Stimulated activated CD4-positive, alpha-beta T cell treated with anti-CD3 and anti-CD28 coated beads, Interleukin-15, amount 100 ng/mL, for 24 hours (primary cell): ENCODE data around the gene ANO7.

Source experiments
- DNase-seq: peaks from one replicate; pipeline ENCODE4 v3.0.0-alpha.2; 2020

Gene ANO7

DNA sequence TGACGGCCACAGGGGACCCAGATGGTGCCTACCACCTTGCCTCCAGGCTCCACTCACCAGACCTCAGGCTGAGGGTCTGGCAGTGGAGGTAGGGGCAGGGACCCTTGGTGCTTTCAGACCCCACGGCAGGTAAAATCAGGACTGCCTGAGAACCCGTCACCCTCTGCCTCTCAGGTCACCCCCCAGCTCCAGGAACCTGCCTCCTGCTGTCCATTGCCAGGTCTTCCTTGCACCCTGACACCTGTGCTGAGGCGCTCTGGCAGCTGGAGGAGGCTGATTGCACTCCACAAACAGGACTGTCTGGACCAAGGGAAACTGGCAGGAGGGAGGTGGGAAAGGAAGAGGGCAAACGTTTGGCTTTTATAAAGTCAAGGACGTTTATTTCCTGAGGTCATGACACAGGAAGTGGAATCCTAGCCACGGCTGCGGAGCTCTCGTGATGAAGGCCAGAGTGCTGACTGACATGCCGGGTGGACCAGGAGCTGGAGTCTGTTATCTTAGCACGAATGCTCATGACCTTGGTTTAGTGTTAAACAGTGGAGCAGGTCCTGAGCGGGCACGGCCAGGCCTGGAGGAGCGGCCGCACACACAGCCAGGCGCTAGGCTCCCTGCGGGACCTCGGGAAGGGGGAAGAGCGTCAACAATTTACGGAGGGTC is 40.5 kb downstream of the ANO7 start:
- no peak for DNase-seq

DNA sequence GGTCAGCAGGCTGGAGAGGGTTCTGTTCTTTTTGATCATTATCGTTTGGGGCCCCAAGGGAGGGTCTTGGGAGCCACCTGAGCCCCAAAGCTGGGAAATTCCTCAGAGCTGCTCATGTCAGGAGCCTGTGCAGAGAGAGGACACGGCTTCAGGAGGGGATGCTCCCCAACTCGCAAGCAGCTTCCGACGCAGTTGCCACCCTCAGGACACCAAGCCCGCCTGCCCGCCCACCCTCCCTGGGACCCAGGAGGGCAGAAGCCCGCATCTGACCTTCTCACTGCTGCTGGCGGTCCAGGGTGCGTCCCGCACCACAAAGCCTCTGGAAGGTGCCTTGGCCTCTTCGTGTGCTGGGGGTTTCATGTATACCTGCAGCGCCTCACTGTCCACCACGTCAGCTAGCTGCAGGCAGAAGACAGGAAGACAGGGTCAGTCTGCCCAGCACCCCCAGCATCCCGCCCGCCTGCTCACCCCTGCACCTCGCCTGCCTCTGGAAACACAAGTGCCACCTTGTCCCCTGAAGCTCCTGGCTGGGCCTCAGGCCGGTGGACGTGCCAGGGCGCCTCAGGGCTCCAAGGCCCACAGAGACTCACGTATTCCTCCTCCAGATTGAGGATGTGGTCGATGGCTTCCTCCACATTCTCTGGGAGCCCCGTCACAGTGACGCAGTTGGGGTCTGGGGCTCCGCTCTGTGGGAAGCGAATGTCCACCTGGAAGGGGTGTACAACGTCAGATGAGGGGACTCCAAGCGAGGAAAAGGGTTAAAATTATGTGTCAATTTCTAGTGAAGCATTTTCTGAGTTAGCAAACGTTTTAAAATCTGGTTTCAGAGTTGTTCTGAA is 41.3 kb downstream of the ANO7 start:
- DNase-seq = no peak

DNA sequence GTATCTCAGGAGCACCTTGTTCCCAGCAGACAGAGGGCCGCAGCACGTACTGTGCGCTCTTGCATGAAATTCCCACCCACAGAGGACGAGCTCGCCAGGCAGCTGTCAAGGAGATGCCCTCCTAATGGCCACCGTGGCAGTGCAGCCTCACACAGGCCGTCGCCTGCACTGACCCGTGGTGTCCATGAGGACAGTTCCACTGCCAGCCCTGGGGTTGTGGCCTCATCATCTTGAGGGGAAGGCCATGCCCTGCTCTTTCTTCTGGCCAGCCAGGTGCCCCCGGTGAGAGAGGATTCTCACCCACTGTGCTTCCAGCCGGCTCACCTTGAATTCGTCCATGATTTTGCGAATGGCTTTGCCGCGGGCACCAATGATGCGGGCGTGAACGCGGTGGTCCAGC is 42.0 kb downstream of the ANO7 start:
- DNase-seq = no peak

DNA sequence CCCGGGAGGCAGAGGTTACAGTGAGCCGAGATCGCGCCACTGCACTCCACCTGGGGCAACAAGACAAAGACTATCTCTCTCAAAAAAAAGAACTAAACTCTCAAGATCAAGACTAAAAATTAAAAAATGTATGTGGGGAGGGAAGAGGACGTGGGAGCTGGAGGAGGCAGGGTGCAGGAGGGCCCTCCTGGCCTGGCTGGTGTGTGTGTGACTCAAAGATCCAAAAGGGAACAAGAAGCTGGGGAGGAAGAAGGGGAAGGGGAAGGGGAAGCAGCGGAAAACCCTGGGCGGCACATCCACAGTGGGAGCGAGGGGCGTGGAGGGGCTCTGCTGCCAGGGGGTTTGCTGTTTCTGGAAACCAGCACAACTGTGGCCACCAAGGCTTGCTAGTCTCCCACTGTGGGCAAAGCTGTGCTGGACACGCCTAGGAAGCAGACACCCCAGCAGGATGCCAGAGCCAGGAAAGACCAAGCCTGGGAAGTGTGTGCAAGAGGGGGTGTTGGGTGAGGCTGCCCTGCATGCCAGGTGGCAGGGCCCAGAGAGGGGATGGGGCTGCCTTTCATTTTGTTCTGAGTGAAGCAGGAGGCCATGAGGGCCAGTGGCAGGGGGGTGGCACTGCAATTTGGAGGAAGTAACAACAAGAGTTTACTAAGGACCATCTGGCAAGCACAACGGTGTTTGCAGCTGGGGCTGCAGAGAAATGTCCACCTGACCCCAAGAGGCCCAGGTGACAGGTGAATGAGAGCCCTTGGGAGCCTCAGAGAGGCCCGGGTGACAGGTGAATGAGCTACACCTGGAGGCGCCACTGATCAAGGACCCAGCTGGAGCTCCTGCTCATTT is 44.5 kb downstream of the ANO7 start:
- DNase-seq = no peak

DNA sequence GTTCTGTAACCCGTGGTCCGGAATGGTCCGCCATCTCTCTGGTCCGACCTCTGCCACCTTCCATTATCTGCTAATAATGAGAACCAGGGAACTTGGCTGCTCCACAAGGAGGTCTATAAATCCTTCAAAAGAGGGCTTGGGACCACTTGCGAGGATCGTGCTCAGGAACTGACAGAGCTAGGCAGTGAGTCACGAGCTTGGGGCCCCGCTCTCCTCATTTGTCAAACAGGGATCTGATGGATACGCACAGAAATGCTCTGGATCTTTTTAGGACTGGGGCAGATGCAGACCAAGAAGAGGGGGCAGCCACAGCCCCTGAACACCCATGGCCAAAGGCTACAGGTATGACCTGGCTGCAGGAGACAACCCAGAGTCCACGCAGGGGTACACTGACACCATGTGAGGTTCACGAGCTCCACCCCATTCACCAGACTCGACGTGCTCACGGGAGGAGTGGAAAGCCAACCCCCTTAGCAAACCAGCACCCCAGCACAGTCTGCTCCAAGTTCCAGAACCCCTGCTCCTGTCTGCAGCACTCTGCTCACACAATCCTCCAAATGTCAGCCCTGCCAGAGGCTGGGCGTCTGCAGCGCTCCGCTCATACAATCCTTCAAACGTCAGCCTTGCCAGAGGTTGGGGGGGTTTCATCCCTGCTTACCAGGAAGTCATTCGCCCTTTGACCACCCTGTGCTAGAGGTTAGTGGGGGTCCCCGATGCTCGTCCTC is 45.8 kb downstream of the ANO7 start:
- DNase-seq = no peak

DNA sequence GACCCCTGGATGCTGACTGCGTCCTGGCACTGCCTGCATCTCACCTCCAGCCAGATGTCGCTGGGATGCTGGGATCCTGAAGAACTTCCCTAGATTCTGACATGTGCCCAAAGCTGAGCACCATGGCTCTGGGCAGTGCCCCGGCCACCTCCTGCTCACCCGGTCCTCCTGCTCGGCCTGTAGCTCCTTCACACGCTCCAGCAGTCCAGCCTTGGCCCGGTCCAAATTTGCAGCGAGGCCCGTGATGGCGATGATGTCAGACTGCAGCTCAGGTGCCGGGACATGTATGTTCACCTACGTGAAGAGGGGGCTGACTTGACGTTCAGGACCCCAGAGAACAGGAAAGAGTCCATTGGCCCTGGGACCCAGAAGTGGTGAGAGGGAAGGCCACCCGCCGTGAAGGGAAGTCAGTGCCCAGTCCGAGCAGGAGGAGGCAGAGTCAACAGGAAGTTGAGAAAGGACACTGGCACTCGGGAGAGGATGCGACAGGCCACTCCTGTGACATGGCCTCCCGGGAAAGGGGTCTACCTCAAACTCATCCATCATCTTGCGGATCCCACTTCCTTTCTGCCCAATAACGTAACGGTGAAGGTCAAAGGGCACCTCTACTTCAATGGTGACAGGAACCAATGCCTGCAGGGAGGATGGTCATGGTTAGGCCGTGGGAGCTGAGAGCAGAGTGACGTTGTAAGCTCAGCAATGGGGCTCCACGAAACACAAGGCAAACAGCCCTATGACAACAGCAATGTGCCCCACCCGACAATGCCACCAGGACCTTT is 46.7 kb downstream of the ANO7 start:
- no peak for DNase-seq

DNA sequence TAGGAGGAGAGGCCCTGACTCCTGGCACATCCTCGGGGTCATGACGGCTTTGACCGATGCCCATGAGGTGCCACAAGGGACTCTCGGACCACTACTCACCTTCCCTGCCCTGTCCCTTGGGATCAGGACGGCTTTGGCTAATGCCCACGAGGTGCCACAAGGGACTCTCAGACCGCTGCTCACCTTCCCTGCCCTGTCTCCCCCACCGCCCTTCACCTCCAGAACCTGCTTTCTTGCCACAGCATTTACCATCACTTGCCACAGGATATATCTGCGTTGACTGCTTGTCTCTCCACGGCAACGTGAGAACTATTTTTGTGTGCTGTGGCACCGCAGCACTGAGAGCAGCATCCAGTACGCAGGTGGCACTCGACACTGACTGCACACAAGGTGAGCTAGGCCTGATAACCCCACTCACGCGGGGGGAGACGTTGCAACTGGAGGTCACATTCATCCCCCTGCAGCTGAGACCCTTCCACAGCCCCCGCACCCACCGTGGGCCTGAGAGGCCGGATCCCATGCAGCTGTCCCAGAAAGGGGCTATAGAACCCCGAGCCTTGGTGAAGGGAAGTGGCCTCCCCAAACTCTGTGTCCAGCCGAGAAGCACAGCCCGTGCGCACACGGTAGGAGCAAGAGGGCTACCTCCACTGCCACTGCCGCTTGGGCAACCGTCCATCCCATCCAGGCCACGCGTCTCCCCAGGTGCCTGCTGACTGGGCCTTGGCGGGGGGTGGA is 47.5 kb downstream of the ANO7 start:
- no peak for DNase-seq

DNA sequence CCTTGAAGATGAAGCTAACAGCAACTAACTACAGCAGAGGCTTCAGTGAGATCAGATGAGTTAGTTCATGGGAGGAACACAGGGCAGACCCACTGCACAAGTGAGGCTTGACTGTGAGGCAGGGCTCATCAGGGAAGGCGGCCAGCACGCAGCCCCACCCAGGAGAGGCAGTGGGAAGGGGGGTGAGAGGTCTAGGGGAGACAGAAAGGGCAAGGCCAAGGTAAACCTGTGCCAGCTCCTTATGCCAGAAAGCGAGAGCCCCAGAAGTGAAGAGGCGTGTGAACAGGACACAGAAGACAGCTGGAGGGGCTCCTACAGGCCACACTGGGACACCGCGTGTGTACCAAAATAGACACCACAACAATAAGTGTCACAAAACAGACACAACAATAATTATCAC is 48.6 kb downstream of the ANO7 start:
- no peak for DNase-seq

DNA sequence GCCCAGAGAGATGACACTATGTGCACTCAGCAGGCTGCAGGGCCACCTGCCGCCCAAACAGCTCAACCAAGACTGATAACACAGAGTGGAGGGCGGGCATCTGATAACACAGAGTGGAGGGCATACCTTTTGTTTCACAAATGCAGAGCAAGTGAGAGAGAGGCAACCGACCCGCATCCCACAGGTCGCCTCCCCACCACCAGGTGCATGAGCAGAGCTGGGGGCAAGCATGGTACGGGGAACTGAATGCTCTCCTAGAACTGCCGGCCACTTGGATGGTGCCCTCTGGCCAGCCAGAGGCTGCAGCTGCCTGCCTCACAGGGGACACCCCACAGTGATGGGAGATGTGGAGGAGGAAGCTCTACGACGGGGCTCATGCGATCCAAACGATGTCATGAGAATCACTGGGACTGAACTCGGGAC is 49.5 kb downstream of the ANO7 start:
- DNase-seq = no peak

DNA sequence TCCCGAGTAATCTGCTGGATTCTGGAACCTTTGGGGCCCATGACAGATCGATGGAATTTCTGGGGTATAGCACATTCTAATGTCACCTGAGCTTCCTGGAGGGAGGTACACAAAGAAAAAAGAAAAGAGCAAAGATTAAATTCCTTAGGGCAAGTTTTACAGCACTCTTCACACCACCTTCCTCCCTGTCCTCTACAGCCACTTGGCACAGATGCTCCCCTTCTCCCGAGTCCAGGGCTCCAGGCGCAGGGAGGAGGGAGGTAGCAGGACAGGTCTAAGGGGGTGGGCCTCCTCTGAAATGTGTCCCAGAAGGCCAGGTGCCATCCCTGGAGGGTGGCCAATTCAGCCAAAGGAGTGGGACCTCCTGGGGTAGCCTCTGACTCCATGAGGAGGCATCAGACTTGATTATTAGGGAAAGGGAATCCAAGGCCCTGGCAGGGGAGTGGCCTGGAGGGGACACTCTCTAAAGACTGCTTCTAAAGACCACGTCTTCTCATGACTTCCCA is 50.3 kb downstream of the ANO7 start:
- DNase-seq = no peak

DNA sequence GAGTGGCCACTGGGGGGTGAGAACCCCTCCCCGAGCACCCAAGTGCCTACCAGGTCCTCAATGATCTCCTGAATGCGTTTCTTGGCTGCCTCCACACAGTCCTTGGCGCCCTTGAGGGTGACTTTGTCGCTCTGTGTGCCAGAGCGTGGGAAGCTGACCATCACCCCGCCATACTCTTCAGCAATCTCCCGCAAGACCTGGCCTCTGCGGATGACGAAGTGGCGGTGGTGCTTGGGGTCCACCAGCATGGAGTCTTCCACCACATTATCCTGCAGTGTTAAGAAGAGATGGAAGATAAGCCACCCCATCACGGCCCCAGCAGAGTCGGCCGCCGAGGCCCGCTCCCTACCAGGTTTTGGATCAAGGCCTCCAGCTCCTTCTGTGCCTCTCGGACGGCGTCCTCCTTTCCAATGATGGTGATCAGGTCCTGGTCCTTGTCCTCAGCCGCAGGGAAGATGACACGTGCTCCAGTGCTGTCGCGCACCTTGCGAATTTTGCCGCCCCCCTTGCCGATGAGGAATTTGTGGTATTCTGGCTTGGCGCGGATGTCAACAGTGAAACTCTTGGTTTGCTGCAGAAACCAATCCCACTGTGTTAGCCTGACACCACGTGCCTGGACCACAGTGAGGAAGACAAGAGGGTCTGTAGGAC is 51.2 kb downstream of the ANO7 start:
- no peak for DNase-seq

DNA sequence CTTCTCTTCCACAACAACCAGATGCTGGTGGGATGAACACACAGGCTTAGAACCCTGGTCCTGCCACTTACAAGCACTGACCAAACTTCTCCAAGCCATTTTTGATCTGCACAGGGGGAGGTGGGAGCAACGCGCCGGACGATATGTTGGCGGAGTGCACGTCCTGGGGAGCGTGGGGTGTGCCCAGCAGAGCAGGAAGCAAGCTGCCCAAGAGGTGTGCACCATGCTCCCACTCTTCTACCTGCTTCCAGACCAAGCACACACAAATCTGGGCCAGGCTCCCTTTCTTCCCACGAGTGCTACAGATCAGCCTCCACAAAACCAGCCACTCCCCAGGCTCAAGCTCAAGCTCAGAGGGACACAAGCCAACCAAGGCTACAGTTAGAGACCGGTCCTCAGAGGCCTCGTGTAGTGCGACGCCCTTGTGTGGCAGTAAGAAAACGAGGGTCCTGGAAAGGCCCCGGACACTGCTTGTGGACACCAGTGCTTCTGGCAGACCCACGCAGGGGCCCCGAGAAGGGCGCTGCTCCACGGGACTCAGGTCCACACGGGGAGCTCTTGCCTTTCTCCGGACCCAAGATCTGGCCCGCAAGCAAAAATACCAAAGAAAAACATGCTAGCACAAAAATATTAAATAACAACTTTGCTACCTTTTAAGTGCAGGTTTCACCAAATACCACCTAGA is 52.0 kb downstream of the ANO7 start:
- DNase-seq = no peak

DNA sequence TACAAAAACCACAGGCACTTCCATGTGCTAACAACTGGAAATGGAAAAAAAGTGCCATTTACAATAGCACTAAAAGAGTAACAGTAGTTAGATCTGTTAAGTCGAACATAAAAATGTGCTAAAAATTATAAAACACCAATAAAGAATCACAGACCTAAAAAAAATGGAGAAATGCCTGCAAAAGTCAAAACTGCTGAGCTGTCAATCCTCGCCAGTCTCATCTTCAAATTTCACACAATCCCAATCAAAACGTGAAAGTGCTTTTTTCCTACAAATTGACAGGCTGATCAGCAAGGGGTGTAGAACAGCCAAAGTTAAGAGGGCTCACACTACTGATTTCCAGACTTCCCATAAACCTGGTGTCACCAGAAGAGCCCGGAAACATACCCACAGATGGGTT is 53.2 kb downstream of the ANO7 start:
- no peak for DNase-seq

DNA sequence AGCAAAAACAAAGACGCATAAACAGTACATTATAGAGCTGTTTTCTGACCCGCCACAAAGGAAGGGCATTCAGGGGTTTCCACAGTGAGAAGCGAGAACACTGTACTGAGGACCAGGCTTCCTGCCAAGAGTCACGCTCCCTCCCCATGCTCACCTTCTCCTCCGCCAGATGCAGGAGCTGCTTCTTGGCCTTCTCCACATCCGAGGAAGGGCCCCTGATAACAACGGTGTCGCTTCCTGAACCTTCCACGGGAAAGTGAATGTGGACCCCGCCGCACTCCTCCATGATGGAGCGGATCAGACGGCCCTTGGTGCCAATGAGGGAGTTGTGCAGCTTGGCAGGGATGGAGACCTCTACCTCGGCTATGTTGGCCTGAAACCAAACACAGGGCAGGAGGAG is 53.8 kb downstream of the ANO7 start:
- no peak for DNase-seq

DNA sequence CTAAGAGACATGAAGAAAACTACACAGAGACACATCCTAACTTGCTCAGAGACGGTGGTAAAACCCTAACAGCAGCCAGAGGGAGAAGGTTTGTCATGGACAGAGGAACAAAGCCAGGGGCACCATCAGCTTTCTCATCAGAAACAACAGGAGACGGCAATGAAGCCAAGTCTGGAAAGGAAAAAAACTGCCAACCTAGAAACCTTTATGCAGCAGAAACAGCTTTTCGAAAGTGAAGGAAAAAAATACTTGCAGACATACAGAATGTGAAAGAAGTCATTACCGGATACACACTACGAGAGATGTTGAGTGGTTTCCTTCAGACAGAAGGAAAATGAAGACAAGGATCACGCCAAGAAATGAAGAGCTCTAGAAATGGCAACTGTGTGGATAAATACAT is 55.9 kb downstream of the ANO7 start:
- DNase-seq = no peak

DNA sequence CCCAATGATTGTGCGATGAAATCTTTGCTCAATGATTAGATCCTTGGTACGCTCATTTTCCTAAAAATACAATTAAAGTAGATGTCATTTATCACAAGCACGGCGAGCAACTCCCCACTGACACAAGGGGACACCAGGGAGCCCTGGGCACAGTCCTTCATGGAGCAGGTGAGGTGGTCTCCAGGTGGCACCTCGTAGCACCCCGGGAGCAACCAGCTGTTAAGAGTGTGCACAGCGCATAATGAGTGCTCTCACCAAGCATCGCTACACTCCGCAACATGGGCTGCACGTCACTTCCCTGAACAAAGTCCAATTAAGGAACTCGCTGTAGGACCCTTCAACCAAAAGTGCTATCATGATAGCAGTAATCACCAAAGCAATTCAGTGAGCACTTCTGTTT is 59.8 kb downstream of the ANO7 start:
- no peak for DNase-seq

DNA sequence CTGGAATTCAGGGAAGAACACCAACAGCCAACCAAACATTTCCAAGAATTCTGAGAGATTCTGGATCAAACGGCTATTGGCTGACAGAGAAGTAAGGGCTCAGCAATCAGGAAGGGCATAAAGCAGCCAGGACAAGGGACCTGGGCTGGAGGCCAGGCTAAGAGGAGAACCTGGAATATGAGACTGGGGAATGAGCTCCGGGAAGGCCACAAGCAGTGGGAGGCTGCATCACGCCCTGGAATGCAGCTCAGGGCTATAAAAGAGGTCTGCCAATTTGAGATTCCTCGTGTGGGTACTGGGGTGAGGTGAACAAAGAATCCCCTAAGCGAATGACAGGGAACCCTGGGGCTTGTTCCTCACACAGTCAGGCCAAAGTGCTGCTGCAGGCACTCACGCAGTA is 60.4 kb downstream of the ANO7 start:
- DNase-seq = no peak

DNA sequence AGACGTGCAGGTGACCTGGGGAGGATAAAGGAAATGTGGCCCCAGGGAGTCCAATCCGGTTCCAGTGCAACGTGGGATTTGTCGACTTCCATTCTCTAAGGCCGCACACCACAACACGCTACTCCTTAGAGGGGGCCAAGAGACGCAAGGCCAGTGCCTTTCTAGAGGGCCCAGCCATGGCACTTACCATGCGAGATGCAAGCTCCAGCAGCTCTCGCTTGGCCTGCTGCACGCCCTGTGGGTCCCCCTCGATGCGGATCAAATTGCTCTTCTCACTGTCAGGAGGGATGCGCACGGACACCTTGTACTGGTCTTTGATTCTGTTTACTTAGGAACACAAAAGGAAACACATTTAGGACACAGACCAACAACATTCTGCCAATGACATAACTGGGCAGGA is 61.2 kb downstream of the ANO7 start:
- no peak for DNase-seq

DNA sequence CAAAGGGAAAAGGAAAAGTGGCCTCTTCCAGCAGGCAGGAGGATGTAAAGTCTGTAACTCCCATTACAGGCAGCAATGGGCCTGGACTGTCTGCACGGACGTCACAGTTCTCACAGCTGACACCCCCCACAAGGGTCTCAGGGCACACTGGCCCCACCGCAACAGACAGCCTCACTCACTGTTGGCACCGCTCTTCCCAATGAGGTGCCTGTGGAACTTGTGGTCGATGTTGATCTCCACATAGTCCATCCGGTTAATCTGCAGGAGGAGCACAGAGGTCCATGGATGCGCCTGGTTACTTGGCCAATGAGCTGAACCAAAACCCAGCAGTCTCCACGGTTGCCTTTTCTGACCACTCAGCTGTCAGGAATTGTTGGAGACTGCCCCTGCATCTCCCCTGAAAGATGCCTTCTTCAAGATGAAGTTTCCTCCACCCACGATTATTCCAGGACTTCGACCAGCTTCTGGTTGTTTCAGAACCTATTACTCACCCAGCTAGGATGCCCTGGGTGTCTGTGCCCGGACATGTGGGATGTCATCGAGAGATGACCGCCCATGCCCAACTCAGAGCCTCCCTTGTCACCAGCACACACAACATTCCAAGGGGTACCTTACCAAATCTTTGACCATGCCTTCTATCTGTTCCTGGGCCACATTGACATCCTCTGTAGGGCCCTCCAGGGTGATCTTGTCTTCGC is 64.5 kb downstream of the ANO7 start:
- no peak for DNase-seq
